ENCODE data around the gene UVRAG.

- TF ChIP-seq CTCF (IDR thresholded peaks at IDR 0.05; ENCODE audit: low read depth, low read length) (no peak), EZH2phosphoT487 (IDR thresholded peaks at IDR 0.05; ENCODE audit: low read depth) (no peak)
Observed at GRCh38 chr11:76077575-76078150, 262.7 kb downstream of the UVRAG start.

Measured in OCI-LY3 (cell line).